GM21447 (cell line): ENCODE results near the gene GPRC5D.

ENCODE experiments used
- ATAC-seq: cut with Tn5 transposase; IDR thresholded peaks from one replicate; pipeline ENCODE4 v1.9.1; 2021; ENCODE audit not compliant: unreplicated experiment

Gene GPRC5D

DNA sequence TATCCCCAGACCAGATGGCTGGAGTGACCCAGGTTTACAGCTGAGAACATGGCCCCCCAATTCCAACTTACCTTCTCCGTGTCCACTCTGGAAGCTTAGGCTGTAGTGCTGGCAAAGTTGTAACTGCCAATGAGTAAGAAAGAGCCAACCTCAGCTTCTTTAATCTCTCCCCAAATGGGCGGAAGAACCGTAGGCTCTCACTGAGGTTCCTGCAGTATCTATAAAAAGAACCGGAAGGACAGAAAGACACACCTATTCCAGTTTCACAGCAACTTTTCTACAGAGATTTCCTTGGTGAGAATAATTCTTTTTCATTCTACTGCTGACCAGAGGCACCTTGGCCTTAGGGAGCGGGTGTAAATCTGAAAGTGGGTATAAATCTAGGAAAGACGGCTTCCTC is at the start of gene GPRC5D:
Gene GPRC5D (minus strand): TSS at position 135 of the 400 bp plus-strand sequence. CDS start 1,786 bp downstream, outside the sequence.
- ATAC-seq, result no peak

DNA sequence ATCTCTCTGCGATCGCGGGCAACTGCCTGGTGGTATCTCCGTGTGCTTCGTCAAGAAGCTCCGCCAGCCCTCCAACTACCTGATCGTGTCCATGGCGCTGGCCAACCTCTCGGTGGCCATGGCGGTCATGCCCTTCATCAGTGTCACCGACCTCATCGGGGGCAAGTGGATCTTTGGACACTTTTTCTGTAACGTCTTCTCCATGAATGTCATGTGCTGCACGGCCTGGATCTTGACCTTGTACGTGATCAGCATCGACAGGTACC is 49.7 kb upstream of the GPRC5D start:
- no peak for ATAC-seq

DNA sequence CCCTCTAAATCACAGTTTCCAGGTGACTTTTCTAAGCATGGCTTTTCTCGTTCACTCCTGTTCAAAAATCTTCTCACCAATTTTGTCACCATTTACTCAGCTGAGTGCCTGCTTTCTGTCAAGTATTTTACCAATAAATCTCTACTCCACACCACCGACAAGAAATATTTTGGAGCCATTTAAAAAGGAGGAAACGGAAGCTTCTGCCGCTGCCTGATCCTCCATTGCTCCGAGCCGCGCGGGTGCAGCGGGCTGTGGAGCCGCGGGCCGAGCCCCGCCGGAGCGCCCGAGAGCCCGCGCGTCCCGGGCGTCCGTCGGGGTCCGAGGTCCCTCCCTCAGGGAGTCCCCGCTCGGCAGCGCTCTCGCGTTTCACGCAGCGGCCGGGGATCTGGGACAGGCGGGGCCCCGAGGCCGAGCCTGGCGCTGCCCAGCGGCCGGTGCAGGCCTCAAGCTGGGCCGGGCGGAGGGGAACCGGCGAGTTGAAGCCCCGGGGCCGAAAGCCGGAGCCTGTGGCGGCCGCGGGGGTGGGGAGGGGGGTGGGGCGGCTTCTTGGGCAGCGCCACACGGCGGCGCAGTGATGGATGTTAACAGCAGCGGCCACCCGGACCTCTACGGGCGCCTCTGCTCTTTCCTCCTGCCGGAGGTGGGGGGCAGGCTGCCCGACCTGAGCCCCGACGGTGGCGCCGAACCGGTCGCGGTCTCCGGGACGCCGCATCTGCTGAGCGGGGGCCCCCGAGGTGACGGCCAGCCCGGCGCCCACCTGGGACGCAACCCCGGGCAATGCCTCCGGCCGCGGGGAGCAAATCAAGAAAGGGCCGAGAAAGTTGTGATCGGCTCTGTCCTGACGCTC is 49.2 kb upstream of the GPRC5D start:
- no peak for ATAC-seq

DNA sequence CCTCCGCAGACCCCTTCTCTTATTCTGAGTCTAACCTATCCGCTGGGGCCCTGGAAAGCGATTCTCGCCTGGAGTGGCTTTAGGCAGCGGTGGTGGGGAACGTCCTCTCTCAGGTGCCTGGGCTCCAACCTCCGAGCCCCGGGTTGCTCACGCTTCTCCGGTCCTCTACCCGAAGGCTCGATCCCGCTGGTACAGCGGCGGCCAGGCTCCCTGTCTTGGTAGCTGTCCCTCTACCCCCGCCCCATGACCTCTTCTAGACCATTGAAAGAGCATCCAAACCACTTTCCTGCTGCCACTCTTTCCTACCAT is 48.6 kb upstream of the GPRC5D start:
- ATAC-seq, result peak; percentile 37

DNA sequence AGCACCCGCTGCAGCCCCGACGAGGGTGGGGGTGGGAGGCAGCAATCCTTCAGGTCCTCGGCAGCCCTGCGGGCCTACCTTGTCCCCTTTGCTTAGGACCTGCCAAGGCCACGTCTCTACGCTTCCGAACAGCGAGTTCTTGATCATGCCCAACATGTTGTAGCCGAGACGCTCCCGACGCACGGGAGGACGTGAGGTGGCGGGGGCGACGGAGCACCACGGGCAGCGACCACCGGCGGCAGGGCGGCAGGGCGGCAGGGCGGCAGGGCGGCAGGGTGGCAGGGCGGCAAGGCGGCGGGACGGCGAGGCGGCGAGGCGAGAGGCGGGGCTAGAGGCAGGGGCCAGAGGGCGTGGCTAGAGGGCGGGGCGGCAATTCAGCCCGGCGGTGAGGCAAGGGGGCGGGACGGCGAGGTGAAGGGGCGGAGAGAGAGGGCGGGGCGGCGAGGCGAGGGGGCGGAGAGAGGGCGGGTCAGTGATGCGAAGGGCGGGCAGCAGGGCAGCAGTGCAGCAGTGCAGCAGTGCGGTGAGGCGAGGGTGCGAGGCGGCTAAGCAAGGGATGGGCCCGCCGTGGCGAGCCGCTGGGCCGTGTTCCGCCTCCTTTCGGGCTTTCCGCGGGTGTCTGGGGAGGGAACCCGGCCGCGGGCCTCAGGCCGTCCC is 48.1 kb upstream of the GPRC5D start, which contains the start of gene HEBP1:
Gene HEBP1 (minus strand): TSS at position 307 of the 657 bp plus-strand sequence. CDS start 151 bp downstream, at position 156.
- peak; percentile 88 for ATAC-seq

DNA sequence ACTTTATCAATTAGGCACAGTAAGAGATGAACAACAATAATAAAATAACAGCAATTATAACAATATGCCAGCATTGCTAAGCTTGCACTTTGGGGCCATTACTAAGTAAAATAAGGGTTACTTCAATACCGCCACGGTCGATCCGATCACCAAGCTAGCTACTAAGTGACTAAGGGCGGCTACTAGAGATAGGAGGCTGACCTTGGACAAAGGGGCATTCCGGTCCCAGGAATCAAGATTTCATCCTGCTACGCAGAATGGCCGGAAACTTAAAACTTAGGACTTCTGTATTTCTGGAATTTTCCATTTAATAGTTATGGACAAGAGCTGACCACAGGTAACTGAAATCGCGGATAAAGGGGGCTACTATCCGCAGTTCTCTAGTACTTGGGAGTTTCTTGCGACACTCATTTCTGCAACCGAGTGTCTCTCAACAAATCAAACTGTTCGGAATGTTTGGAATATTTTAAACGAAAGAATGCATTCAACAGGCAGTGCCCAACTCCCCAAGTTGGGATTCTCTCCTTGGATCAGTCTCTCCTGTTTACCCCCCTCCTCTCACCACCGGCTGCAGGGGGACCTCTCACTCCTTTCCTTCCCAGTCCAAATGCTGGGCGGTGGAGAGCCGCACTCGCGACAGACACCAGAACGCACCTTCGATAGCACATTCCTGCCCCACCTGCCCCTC is 47.4 kb upstream of the GPRC5D start:
- ATAC-seq, result no peak

DNA sequence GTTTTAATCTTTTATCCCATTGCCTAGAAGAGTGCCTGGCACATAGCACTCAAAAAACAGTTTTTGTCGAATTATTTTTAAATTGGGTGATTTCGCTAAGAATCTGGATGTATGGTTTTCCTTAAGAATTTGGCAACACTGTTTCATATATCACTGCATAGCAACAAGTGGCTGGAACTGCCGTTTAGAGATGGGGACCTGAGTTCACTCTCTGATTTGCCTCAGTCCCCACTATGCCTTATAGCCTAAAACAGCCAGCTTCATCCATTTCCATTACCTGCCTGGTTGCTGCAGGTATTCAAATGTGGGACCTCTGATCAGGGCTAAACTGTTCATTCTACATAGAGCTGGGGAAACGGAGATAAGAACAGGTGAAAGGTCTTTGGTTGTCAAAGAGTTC is 46.3 kb upstream of the GPRC5D start:
- ATAC-seq, result no peak

DNA sequence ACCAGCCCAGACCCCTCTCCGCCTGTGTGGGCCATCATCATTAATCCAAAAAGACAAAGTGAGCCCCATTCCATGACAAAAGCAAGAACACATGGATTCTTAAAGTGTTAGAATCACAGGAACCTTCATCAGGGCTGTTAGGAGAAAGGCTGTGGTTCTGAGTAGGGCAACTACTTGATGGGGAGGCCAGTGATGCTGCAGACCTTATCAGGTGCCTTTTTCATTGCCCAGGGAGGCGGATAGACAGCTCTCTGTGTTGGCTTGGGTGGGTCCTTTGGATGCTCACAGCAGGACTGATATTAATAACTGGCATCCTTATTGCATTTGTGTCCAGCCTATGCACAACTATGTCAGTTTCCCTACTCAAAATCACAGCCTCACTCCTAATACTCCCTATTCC is 45.8 kb upstream of the GPRC5D start:
- ATAC-seq, result no peak

DNA sequence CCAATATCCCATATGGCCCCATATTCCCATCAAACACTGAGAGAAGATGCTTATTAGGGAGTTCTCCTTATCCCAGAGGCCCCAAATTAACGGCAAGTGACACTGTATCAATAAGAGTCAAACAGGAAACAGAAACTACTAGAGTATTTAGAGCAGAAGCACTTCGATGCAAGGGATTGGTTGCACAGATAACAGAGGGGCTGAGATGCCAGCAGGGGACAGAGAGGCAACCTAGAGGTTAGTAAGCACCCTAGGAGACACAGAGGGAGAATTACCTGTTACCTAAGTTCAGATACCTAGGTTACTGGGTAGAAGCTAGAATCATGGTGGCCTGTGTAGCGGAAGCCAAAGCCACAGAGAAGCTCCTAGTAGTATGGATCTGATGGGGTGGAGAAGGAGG is 45.2 kb upstream of the GPRC5D start:
- ATAC-seq, result no peak

DNA sequence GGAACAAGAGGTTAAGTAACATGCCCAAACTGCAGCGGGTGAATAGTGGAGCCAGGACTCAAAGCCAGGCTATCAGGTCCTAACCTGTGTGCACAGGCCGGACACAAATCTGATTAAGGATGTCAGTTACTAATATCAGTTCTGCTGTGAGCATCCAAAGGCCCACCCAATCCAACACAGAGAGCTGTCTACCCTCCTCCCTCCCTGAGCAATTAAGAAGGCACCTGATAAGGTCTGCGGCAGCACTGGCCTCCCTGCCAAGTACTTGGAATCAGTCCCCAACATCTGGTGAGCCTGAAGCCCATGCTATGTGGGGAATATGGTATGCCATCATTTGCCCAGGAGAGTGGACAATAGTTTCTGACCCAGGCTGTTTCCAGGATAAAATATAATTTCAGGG is 44.2 kb upstream of the GPRC5D start:
- no peak for ATAC-seq

DNA sequence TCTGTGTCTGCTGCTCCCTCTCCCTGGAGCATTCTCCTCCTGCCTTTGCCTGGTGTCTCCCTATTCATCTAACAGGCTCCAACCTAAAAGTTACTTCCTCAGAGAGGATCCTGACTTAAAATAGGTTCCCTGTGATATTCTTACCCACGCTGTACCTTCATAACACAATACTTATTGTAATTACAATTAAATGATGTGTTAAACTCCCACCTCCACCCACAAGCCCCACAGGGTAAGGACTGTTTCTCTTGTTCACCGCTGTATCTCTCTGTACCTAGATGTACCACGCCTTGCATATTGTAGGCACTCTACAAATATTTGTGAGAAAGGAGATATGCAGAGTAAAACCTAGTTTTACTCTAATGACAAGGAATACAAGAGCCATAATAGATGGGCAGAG is 43.1 kb upstream of the GPRC5D start:
- no peak for ATAC-seq

DNA sequence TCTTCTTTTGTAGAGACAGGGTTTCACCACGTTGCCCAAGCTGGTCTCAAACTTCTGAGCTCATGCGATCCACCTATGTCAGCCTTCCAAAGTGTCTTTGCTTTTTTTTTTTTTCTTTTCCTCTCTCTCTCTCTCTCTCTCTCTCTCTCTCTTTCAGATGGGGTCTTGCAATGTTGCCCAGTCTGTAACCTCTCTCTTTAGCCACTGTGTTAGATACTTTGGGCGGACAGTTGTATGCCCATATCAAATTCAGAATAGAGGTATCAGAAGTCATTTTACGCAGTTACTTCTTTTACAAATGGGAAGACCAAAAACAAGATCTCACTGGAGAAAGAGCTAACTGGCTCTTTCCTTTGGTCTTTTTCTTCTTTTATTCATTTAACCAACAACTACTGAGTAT is 41.4 kb upstream of the GPRC5D start:
- ATAC-seq, result no peak

DNA sequence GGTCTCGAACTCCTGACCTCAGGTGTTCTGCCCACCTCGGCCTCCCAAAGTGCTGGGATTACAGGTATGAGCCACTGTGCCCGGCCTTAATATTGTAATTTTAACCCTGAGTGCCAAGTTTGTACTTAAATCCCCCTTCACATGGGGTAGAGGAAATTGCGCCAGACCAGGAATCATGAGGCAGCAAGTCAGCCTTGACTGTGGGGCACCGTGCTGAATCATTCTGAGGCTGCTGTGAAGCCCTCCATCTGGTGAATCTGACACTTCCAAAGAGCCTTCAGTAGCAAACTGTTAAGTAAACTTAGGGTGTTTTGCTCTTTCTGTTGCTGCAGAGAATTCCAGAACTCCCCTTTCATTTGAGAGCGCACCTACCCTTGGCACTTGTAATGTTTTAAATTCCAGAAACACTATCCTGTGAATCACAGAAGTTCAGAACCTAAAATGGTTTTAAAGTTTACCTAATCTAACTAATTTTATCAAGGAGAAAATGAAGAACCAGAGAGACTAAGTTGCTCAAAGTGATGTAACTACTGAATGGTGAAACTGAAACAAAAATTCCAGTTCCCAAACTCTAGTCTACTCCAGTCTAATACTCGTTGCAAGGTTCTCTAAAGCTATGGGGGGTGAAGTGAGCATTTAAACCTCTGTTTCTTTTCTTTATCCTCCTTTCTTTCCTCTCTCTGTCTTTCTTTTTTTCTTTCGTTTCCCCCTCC is 40.6 kb upstream of the GPRC5D start:
- ATAC-seq, result no peak

DNA sequence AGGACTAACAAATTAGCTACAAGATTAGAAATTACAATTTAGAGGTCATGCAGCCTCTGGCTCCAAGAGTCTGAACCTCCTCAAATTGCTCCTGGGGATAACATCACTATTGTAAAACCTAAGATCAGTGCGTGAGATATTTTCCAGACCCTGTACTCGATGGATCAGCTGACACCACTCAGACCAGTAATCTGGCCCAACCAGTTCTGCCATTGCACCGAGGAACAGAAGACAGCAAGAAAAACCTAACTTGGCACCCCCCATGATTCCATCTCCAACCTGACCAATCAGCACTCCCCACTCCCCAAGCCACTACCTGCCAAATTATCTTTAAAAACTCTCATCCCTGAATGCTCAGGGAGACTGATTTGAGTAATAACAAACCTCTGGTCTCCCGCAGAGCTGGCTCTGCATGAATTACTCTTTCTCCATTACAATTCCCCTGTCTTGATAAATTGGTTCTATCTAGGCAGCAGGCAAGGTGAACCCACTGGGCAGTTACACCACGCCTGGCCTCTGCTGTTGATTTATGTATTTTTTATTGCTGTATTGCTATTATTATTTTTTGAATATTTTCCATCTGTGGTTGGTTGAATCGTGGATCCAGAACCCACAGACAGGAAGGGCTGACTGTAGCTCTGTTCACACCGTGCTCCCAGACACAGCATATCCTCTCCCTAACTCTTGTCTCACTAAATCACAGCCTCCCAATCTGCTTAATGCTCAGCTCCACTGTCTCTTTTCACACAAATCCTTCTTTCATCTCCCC is 38.9 kb upstream of the GPRC5D start:
- no peak for ATAC-seq

DNA sequence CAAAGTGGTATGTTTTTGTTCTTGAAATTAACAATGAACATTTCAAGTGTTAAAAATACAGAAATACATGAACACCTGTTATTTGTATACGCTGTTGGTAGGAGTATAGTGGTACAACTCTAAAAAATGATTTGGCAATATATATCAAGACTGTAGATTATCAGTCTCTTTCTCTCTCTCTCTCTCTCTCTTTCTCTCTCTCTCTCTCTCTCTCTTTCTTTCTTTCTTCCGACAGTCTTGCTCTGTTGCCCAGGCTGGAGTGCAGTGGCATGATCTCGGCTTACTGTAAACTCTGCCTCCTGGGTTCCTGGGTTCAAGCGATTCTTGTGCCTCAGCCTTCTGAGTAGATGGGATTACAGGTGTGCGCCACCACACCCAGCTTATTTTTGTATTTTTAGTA is 35.5 kb upstream of the GPRC5D start:
- no peak for ATAC-seq

DNA sequence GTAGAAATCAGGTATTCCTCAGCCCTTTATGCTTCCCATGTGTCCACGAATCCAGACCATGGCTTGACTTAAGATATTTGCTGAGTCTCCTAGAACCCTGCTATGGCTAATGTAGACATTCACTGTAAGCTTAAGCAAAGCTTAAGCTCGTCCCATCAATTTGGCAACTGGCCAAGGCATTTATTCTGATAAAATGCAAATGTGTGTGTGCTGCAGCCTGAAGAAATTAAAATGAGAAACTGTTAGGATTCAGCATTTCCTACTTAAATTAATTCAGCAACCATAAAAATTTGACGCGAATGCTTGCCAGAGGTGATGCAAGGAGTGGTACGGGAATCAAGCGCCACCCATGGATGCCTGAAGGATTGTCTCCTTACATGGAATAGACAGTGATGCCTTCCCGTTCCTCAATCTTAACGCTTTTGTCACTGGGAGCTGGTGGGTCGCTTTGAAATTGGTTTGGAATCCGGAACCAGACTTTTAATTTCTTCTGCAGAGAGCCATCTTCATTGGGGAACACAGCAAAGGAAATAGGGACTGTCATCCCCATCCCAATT is 34.9 kb upstream of the GPRC5D start:
- no peak for ATAC-seq

DNA sequence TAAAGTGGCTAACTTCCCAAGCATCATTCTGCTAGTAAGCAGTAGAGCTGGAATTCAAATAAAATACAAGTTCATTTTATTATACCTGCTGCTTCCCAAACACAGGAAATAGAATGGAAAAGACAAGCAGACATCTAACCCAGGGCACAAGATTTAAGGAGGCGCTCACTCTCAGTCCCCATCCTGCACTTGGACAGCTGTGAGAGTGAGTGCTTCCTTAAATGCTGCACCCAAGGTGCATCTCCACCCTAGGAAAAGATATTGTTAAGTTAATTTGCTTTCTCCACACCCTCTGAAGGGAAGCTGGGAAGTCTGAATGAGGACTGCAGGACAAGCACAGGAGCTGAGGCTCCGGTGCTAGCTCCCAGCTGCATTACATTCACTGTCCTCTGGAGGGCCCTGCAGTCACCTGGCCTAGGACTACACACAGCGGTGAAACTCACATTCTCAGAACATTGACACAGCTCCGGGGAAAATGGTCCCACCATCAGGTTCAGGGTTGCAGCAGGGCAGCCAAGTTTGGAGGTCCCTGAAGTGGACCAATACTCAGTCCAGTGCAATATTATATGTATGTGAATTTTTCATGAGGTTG is 33.9 kb upstream of the GPRC5D start:
- no peak for ATAC-seq

DNA sequence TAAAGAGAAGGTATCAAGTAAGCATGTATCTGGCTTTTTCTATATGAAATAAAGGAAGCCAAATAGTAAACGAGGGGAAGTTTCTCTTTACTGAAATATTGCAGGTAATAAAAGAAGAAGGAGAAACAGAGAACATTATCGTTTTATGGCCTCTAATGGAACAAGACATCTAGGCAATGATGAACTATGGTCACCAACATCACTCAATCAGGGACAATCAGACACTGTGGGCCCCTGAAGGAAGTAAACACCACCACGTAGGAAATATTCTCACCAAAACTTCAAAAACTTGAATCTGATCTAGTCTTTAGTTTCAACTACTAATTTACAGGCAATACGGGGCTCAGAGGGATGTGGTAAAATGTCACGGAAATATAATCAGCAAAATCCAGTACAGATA is 32.2 kb upstream of the GPRC5D start:
- ATAC-seq, result no peak

DNA sequence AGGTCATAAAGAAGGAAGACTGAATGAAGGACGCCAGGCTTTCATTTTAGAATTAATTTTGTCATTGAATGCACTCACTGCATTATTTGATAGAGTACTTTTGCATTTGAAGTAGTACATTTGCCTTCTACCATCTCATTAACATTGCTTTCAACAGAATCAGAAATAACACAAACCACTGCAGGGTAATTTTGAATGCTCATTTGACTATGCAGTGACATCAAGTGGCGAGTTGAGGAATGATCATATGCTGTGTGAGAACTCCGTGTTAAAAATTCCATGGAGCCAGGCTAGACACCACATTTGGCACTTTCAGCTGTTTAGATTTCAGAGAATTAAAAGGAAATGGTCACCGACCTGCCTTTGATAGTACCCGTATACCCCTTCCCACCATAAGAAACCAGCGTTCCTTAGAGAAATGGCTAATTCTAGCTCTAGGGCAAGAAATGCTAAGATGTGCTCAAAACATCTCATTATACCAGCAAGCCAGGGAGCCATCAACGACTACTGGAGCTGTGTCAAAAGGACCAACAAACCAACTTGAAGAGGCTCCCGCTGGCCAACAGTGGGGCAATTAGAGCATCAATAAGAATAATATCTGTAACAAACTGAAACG is 31.6 kb upstream of the GPRC5D start:
- ATAC-seq, result no peak

DNA sequence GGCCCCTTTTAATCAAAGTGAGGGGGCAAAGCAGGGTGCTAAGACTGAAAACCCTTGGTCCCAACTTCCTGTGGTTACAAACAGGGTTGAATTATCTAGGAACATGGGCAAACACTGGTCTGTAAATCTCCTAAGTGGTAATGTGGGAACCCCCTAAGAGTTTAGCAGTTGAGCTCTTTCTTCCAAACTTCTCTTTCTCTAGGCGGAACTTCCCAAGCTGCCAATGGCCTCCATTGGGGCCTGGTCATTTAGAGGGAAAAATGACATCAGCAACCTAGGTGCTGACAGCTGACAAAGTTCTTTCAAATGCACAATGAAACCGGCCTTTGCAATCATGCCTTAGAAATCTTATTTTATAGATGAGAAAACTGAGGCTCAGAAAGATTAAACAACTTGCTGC is 30.4 kb upstream of the GPRC5D start:
- ATAC-seq, result no peak
